ENCODE measurements around the gene ICA1L.

DNA sequence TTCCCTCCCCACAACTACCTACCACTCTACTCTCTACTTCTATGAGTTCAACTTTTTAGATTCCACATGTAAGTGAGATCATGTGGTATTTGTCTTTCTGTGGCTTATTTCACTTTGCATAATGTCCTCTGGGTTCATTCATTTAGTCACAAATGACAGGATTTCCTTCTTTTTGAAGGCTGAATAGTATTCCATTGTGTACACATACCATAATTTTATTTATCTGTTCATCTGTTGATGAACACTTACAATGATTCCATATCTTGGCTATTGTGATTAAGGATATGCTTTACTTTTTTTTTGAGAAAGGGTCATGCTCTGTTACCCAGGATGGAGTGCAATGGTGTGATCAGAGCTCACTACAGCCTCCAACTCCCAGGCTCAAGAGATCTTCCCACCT, 73.6 kb downstream of the ICA1L start:
- TF ChIP-seq GLIS3 (CRISPR knock-in tag; IDR thresholded peaks at IDR 0.05) (no peak), OSR1 (CRISPR knock-in tag; IDR thresholded peaks at IDR 0.05) (no peak), ZNF70 (CRISPR knock-in tag; IDR thresholded peaks at IDR 0.05) (no peak), TCF4 (CRISPR knock-in tag; IDR thresholded peaks at IDR 0.05; ENCODE audit: borderline replicate concordance) (no peak), SNAI2 (CRISPR knock-in tag; IDR thresholded peaks at IDR 0.05) (no peak), BACH2 (CRISPR knock-in tag; IDR thresholded peaks at IDR 0.05; ENCODE audit: borderline replicate concordance) (no peak), ZC3H10 (CRISPR knock-in tag; IDR thresholded peaks at IDR 0.05) (no peak), ARNTL (CRISPR knock-in tag; IDR thresholded peaks at IDR 0.05; ENCODE audit: borderline replicate concordance, low read depth) (no peak), PPARA (CRISPR knock-in tag; IDR thresholded peaks at IDR 0.05; ENCODE audit: borderline replicate concordance) (no peak), RARB (CRISPR knock-in tag; IDR thresholded peaks at IDR 0.05) (no peak), PATZ1 (CRISPR knock-in tag; IDR thresholded peaks at IDR 0.05; ENCODE audit: borderline replicate concordance) (no peak), ZNF8 (CRISPR knock-in tag; IDR thresholded peaks at IDR 0.05) (peak; percentile 93), ZFP3 (CRISPR knock-in tag; IDR thresholded peaks at IDR 0.05) (no peak), ZFP30 (CRISPR knock-in tag; IDR thresholded peaks at IDR 0.05) (no peak)

Measured in SK-N-SH treated with all-trans-retinoic acid at 6 μM for 48 hours (cell line).